ENCODE data around the gene VTI1A. TPM values are rescaled to one million over a fixed set of nuclear protein-coding genes. Genes with fewer than 3 reads are reported as not detected.

VTI1A gene
- total and polyA plus RNA-seq, 9 of the 15 experiments (the other 6 are each of a cell fraction or from before 2014, with no cell fraction given), result 9.3 to 21.4 (median 16.0) TPM

DNA sequence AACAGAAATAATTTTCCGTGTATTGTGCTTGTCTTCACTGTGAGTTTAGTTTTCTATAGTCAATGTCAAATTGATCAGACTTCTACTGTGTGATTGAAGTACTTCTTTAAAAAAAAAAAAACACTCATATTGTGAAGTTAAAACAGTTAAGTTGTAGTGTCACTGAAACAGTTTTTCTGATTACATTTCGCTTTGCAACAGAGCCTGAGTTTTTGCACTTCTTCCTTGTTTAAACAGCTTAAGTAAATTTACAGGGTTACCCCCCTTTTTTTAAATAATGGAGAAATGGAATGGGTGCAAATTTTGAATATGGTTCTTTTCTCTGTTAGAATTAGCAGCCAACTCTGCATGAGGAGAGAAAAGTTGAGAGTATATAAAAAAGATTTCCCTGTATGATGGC is 117.3 kb downstream of the VTI1A start:
- DNase-seq (ENCODE audit: extremely low read depth in 1 of 4, low spot score in 3 of 4) (no peak), ATAC-seq (no peak), FAIRE-seq (no peak)
- ChIA-PET CTCF (ENCODE audit: low intra/inter-chr PET ratio) (interaction anchor here (0.5 kb wide), 1 partner anchor 255 kb away, joined by 3 read pairs; no protein-coding TSS in a partner anchor), POLR2A (no interaction called here)
- Histone ChIP-seq H2AFZ (ENCODE audit: low read depth, low read length) (no peak overlapping the region), H3K4me1 (replicated peaks in 1 of 2; ENCODE audit: control insufficient read depth in 2 of 2, insufficient read depth in 2 of 2, low read length in 2 of 2) (no peaks in the 10 kb centered on the region), H3K27ac (ENCODE audit: extremely low read depth, low read depth, low read length) (no peak overlapping the region), H3K9me1 (ENCODE audit: control insufficient read depth, insufficient read depth, low read length) (no peaks in the 10 kb centered on the region), H3K9ac (ENCODE audit: insufficient read depth in 1 of 2, low read depth in 2 of 2, low read length in 2 of 2) (no peak overlapping the region), H3K79me2 (ENCODE audit: control insufficient read depth, insufficient read depth, low read length) (no peaks in the 10 kb centered on the region), H4K20me1 (replicated peaks; ENCODE audit: control insufficient read depth, insufficient read depth, low read length) (no peaks in the 10 kb centered on the region), H3K9me3 (replicated peaks; ENCODE audit: control insufficient read depth, insufficient read depth, low read depth, low read length) (no peaks in the 10 kb centered on the region), H3K4me3 (no peak overlapping the region), H3K4me2 (ENCODE audit: insufficient read depth, low read length) (no peak overlapping the region), H3K27me3 (ENCODE audit: control insufficient read depth in 2 of 2, insufficient read depth in 2 of 2, low read length in 2 of 2) (no peaks in the 10 kb centered on the region), H3K36me3 (ENCODE audit: control insufficient read depth, insufficient read depth, low read length) (no peaks in the 10 kb centered on the region)
- 24% methylated on average over 2 of the region's 2 CpGs for WGBS (ENCODE audit: insufficient coverage, low coverage, missing lambda C conversion rate)
- no TSS peak for BruUV-seq (replicated peaks)
- intact Hi-C loops (cut with micrococcal nuclease), result loop anchor here (10.0 kb wide), 1 partner anchor 550 kb away; no protein-coding TSS in a partner anchor
- in situ Hi-C loops (cut with MboI), result no loop called here
- TF ChIP-seq, protein P1, sequence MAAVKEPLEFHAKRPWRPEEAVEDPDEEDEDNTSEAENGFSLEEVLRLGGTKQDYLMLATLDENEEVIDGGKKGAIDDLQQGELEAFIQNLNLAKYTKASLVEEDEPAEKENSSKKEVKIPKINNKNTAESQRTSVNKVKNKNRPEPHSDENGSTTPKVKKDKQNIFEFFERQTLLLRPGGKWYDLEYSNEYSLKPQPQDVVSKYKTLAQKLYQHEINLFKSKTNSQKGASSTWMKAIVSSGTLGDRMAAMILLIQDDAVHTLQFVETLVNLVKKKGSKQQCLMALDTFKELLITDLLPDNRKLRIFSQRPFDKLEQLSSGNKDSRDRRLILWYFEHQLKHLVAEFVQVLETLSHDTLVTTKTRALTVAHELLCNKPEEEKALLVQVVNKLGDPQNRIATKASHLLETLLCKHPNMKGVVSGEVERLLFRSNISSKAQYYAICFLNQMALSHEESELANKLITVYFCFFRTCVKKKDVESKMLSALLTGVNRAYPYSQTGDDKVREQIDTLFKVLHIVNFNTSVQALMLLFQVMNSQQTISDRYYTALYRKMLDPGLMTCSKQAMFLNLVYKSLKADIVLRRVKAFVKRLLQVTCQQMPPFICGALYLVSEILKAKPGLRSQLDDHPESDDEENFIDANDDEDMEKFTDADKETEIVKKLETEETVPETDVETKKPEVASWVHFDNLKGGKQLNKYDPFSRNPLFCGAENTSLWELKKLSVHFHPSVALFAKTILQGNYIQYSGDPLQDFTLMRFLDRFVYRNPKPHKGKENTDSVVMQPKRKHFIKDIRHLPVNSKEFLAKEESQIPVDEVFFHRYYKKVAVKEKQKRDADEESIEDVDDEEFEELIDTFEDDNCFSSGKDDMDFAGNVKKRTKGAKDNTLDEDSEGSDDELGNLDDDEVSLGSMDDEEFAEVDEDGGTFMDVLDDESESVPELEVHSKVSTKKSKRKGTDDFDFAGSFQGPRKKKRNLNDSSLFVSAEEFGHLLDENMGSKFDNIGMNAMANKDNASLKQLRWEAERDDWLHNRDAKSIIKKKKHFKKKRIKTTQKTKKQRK (IDR thresholded peaks at IDR 0.05; ENCODE audit: borderline replicate concordance, low read depth, low read length), result no peak
- TF ChIP-seq HNRNPK (IDR thresholded peaks at IDR 0.05; ENCODE audit: low read depth, low read length, poor library complexity, severe bottlenecking) (no peak), ZNF354B (CRISPR knock-in tag; IDR thresholded peaks at IDR 0.05) (no peak), SMAD3 (CRISPR knock-in tag; conservative IDR thresholded peaks at IDR 0.05) (no peak), MECOM (CRISPR knock-in tag; IDR thresholded peaks at IDR 0.05) (no peak), TAF1 (IDR thresholded peaks at IDR 0.05; ENCODE audit: control insufficient read depth, extremely low read depth, insufficient read depth, low read length, severe bottlenecking) (no peak), NR4A1 (CRISPR knock-in tag; IDR thresholded peaks at IDR 0.05) (no peak), NR4A1 (tag; IDR thresholded peaks at IDR 0.05) (no peak), NELFE (IDR thresholded peaks at IDR 0.05; ENCODE audit: insufficient read depth, insufficient read length) (no peak), NONO (IDR thresholded peaks at IDR 0.05; ENCODE audit: low read depth in 2 of 2, low read length in 1 of 2) (no peak), JUNB (CRISPR knock-in tag; conservative IDR thresholded peaks at IDR 0.05) (no peak)
- TF ChIP-seq, protein P2, sequence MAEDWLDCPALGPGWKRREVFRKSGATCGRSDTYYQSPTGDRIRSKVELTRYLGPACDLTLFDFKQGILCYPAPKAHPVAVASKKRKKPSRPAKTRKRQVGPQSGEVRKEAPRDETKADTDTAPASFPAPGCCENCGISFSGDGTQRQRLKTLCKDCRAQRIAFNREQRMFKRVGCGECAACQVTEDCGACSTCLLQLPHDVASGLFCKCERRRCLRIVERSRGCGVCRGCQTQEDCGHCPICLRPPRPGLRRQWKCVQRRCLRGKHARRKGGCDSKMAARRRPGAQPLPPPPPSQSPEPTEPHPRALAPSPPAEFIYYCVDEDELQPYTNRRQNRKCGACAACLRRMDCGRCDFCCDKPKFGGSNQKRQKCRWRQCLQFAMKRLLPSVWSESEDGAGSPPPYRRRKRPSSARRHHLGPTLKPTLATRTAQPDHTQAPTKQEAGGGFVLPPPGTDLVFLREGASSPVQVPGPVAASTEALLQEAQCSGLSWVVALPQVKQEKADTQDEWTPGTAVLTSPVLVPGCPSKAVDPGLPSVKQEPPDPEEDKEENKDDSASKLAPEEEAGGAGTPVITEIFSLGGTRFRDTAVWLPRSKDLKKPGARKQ (CRISPR knock-in tag; IDR thresholded peaks at IDR 0.05), result no peak
- TF ChIP-seq, protein P3, sequence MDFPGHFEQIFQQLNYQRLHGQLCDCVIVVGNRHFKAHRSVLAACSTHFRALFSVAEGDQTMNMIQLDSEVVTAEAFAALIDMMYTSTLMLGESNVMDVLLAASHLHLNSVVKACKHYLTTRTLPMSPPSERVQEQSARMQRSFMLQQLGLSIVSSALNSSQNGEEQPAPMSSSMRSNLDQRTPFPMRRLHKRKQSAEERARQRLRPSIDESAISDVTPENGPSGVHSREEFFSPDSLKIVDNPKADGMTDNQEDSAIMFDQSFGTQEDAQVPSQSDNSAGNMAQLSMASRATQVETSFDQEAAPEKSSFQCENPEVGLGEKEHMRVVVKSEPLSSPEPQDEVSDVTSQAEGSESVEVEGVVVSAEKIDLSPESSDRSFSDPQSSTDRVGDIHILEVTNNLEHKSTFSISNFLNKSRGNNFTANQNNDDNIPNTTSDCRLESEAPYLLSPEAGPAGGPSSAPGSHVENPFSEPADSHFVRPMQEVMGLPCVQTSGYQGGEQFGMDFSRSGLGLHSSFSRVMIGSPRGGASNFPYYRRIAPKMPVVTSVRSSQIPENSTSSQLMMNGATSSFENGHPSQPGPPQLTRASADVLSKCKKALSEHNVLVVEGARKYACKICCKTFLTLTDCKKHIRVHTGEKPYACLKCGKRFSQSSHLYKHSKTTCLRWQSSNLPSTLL (IDR thresholded peaks at IDR 0.05), result no peak
- TF ChIP-seq, protein P4, sequence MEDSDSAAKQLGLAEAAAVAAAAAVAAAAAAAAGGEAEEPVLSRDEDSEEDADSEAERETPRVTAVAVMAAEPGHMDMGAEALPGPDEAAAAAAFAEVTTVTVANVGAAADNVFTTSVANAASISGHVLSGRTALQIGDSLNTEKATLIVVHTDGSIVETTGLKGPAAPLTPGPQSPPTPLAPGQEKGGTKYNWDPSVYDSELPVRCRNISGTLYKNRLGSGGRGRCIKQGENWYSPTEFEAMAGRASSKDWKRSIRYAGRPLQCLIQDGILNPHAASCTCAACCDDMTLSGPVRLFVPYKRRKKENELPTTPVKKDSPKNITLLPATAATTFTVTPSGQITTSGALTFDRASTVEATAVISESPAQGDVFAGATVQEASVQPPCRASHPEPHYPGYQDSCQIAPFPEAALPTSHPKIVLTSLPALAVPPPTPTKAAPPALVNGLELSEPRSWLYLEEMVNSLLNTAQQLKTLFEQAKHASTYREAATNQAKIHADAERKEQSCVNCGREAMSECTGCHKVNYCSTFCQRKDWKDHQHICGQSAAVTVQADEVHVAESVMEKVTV (CRISPR knock-in tag; IDR thresholded peaks at IDR 0.05), result no peak

Measured in K562 (cell line).